Endodermal cell (in vitro differentiated cells): ENCODE results near the gene PPBP. TPM values are rescaled to one million over a fixed set of nuclear protein-coding genes. Genes with fewer than 3 reads are reported as not detected.

Experiments
- DNase-seq: peaks from one replicate; pipeline ENCODE4 v3.0.0-alpha.2; 2017
- H3K27ac ChIP-seq: 2 replicates; pipeline ENCODE4 v1.5.1; 2013; ENCODE audit warnings: mild to moderate bottlenecking, low read depth, low read length, moderate library complexity
- H3K27me3 ChIP-seq: 2 replicates; pipeline ENCODE4 v1.6.1; 2013; ENCODE audit warnings: mild to moderate bottlenecking, low read length, moderate library complexity; ENCODE audit not compliant: insufficient read depth, control insufficient read depth, poor library complexity, severe bottlenecking
- H3K36me3 ChIP-seq: 2 replicates; pipeline ENCODE4 v1.7.0; 2013; ENCODE audit warnings: mild to moderate bottlenecking, low read length, moderate library complexity; ENCODE audit not compliant: control insufficient read depth, insufficient read depth
- H3K4me1 ChIP-seq: one replicate; pipeline ENCODE4 v1.7.0; 2013; ENCODE audit warnings: low read length; ENCODE audit not compliant: control insufficient read depth, insufficient read depth
- H3K4me3 ChIP-seq: 2 replicates; pipeline ENCODE4 v1.5.1; 2013; ENCODE audit warnings: mild to moderate bottlenecking, low read length, moderate library complexity
- H3K9ac ChIP-seq: 2 replicates; pipeline ENCODE4 v1.6.1; 2013; ENCODE audit warnings: mild to moderate bottlenecking, low read length, moderate library complexity; ENCODE audit not compliant: poor library complexity, severe bottlenecking; ENCODE audit errors: extremely low read depth
- H3K9me3 ChIP-seq: 2 replicates; pipeline ENCODE4 v1.6.1; 2013; ENCODE audit warnings: mild to moderate bottlenecking, low read length, moderate library complexity; ENCODE audit not compliant: control insufficient read depth
- H3K27ac Mint-ChIP-seq: 2 replicates; pipeline ENCODE4 v1.8.0; 2020; ENCODE audit warnings: mixed read lengths
- H3K27me3 Mint-ChIP-seq: 2 replicates; pipeline ENCODE4 v1.8.0; 2021; ENCODE audit warnings: mild to moderate bottlenecking, mixed read lengths; ENCODE audit not compliant: insufficient read depth
- H3K36me3 Mint-ChIP-seq: 2 replicates; pipeline ENCODE4 v1.8.0; 2020; ENCODE audit warnings: low read depth, mixed read lengths
- H3K4me1 Mint-ChIP-seq: 2 replicates; pipeline ENCODE4 v1.8.0; 2020; ENCODE audit warnings: mixed read lengths
- H3K4me3 Mint-ChIP-seq: 2 replicates; pipeline ENCODE4 v1.8.0; 2020; ENCODE audit warnings: mild to moderate bottlenecking, moderate library complexity, mixed read lengths
- H3K9me3 Mint-ChIP-seq: 2 replicates; pipeline ENCODE4 v1.8.0; 2020; ENCODE audit warnings: mild to moderate bottlenecking, mixed read lengths
- CTCF ChIP-seq: fragments of 200-600 bp; sonication (generic); conservative IDR thresholded peaks from 2 replicates; pipeline ENCODE4 v1.5.0; 2021; ENCODE audit warnings: antibody characterized with exemption, mild to moderate bottlenecking
- WGBS, 2 experiments: methylation state at CpG; one replicate each; pipeline versions ENCODE4 v1.1.5 to v1.1.7; 2013; ENCODE audit warnings: missing lambda C conversion rate in 2 of 2, mixed read lengths in 1 of 2; ENCODE audit not compliant: insufficient coverage in 1 of 2, insufficient read length in 1 of 2; 5-methylcytosine and 5-hydroxymethylcytosine counted together
- total RNA-seq, 2 donors: library from RNA; stranded (reverse); fragmentation: NEBNext Ultra II Directional in 1 of 2; extraction: Animal tissue kit (Norgen Biotek cat#: 25700) in 1 of 2; gene quantifications; 2 replicates in 1 of 2; 3 replicates in 1 of 2; pipeline ENCODE4 v1.2.1, GENCODE V29; 2021

The PPBP gene
- total RNA-seq, 2 donors from 2014 or later, result not detected

GRCh38 chr4:74015126-74015780 is 27.3 kb upstream of the PPBP start:
- Histone ChIP-seq H3K9ac (no peak overlapping the region), H3K9me3 (no peaks in the 10 kb centered on the region), H3K4me1 (no peaks in the 10 kb centered on the region), H3K27me3 (no peaks in the 10 kb centered on the region), H3K27ac (no peak overlapping the region), H3K4me3 (no peak overlapping the region), H3K36me3 (no peaks in the 10 kb centered on the region)
- no peak for TF ChIP-seq CTCF
- no peak for DNase-seq
- Mint-ChIP-seq H3K4me3 (no peak overlapping the region), H3K36me3 (no peaks in the 10 kb centered on the region), H3K27me3 (no peaks in the 10 kb centered on the region), H3K27ac (no peak overlapping the region), H3K4me1 (peaks cover 5% of the 10 kb centered on the region), H3K9me3 (no peaks in the 10 kb centered on the region)
- WGBS, 2 experiments, result 90% methylated on average over 3 of the region's 3 CpGs; no CpG with 5 or more reads in 1 of the 2 experiments

GRCh38 chr4:74014332-74014731 is 26.3 kb upstream of the PPBP start:
- Histone ChIP-seq H3K36me3 (no peaks in the 10 kb centered on the region), H3K4me1 (no peaks in the 10 kb centered on the region), H3K9me3 (no peaks in the 10 kb centered on the region), H3K9ac (no peak overlapping the region), H3K4me3 (no peak overlapping the region), H3K27ac (no peak overlapping the region), H3K27me3 (no peaks in the 10 kb centered on the region)
- Mint-ChIP-seq H3K27ac (no peak overlapping the region), H3K9me3 (no peaks in the 10 kb centered on the region), H3K36me3 (no peaks in the 10 kb centered on the region), H3K27me3 (no peaks in the 10 kb centered on the region), H3K4me3 (no peak overlapping the region), H3K4me1 (peaks cover 5% of the 10 kb centered on the region)
- 40 to 56% methylated on average over 1 of the region's 1 CpG for WGBS, 2 experiments
- no peak for TF ChIP-seq CTCF
- no peak for DNase-seq

GRCh38 chr4:74013264-74013663 is 25.3 kb upstream of the PPBP start:
- DNase-seq, result no peak
- no peak for TF ChIP-seq CTCF
- no peaks in the 10 kb centered on the region for H3K27me3 Mint-ChIP-seq

More at GRCh38 chr4:74013264-74013663, 25.3 kb upstream of the PPBP start:
- Histone ChIP-seq H3K27me3 (no peaks in the 10 kb centered on the region), H3K9ac (no peak overlapping the region), H3K4me1 (no peaks in the 10 kb centered on the region), H3K36me3 (no peaks in the 10 kb centered on the region), H3K27ac (no peak overlapping the region), H3K9me3 (no peaks in the 10 kb centered on the region), H3K4me3 (no peak overlapping the region)
- H3K36me3 Mint-ChIP-seq, result no peaks in the 10 kb centered on the region
- H3K4me3 Mint-ChIP-seq, result no peak overlapping the region
- peaks cover 4% of the 10 kb centered on the region for H3K4me1 Mint-ChIP-seq
- H3K27ac Mint-ChIP-seq, result no peak overlapping the region
- H3K9me3 Mint-ChIP-seq, result no peaks in the 10 kb centered on the region
- 72 to 78% methylated on average over 2 of the region's 2 CpGs for WGBS, 2 experiments
